Common myeloid progenitor, CD34-positive (primary cell): Measurements from ENCODE around the gene PPFIA3.
"Not testable (repeated sequence)": the region's sequence is repeated elsewhere in the genome, so short reads cannot be mapped to it uniquely, and the experiment has no call there.

Experiments used
- CTCF ChIA-PET: fragments of 350-600 bp; sonication (Branson Sonifier 250); formaldehyde crosslinking; loops from one replicate; lab custom pipeline; 2021; ENCODE audit warnings: antibody characterized with exemption; lab: Charles Lee
- POLR2A ChIA-PET: fragments of 350-600 bp; sonication (Branson Sonifier 250); formaldehyde crosslinking; loops from one replicate; lab custom pipeline; 2021; ENCODE audit warnings: antibody characterized with exemption; lab: Charles Lee
- DNase-seq, 3 donors: peaks; one replicate each; pipeline versions ENCODE4 v3.0.0 to v3.0.0-alpha.2; 2013
- H3K27ac ChIP-seq, 2 experiments: 1 replicate in 1 of 2; 2 replicates in 1 of 2; pipeline ENCODE4 v1.7.0; 2013; ENCODE audit warnings: inconsistent platforms in 2 of 2, low read length in 2 of 2, mild to moderate bottlenecking in 2 of 2, low read depth in 1 of 2, moderate library complexity in 1 of 2; ENCODE audit not compliant: severe bottlenecking in 2 of 2, insufficient read depth in 1 of 2, poor library complexity in 1 of 2
- H3K27me3 ChIP-seq, 5 experiments: replicated peaks in 2 of 5; 1 replicate in 3 of 5; 2 replicates in 2 of 5; pipeline versions ENCODE4 v1.6.1 to v1.7.0; 2013; ENCODE audit warnings: low read length in 4 of 5, mild to moderate bottlenecking in 2 of 5, moderate library complexity in 2 of 5, inconsistent platforms in 1 of 5; ENCODE audit not compliant: insufficient read depth in 5 of 5, control insufficient read depth in 4 of 5
- H3K36me3 ChIP-seq, 4 experiments: 1 replicate in 2 of 4; 2 replicates in 2 of 4; pipeline versions ENCODE4 v1.6.1 to v1.7.0; 2013; ENCODE audit warnings: low read length in 3 of 4, control low read depth in 1 of 4, mild to moderate bottlenecking in 1 of 4; ENCODE audit not compliant: control insufficient read depth in 4 of 4, insufficient read depth in 4 of 4
- H3K4me1 ChIP-seq, 4 experiments: 1 replicate in 3 of 4; 2 replicates in 1 of 4; pipeline versions ENCODE4 v1.6.1 to v1.7.1; 2013; ENCODE audit warnings: low read length in 3 of 4, mild to moderate bottlenecking in 3 of 4, control low read depth in 1 of 4, inconsistent platforms in 1 of 4, moderate library complexity in 1 of 4; ENCODE audit not compliant: control insufficient read depth in 4 of 4, insufficient read depth in 4 of 4; ENCODE audit errors: control extremely low read depth in 1 of 4
- H3K4me3 ChIP-seq, 7 experiments: 1 replicate in 4 of 7; 2 replicates in 3 of 7; pipeline versions ENCODE4 v1.5.1 to v1.7.0; 2013; ENCODE audit warnings: mild to moderate bottlenecking in 7 of 7, low read length in 6 of 7, moderate library complexity in 6 of 7, inconsistent platforms in 2 of 7, low read depth in 2 of 7, control low read depth in 1 of 7; ENCODE audit not compliant: insufficient read depth in 4 of 7, control insufficient read depth in 1 of 7; ENCODE audit errors: extremely low read depth in 1 of 7
- H3K9me3 ChIP-seq, 5 experiments: 1 replicate in 4 of 5; 2 replicates in 1 of 5; pipeline versions ENCODE4 v1.6.1 to v1.7.1; 2013; ENCODE audit warnings: low read length in 4 of 5, mild to moderate bottlenecking in 2 of 5, inconsistent platforms in 1 of 5, low read depth in 1 of 5, moderate library complexity in 1 of 5; ENCODE audit not compliant: control insufficient read depth in 4 of 5, insufficient read depth in 2 of 5; ENCODE audit errors: control extremely low read depth in 1 of 5
- WGBS: methylation state at CpG from one replicate; pipeline ENCODE4 v1.1.5; 2013; ENCODE audit not compliant: insufficient coverage; 5-methylcytosine and 5-hydroxymethylcytosine counted together

Gene PPFIA3

GRCh38 chr19:49141352-49141751 is 22.0 kb downstream of the PPFIA3 start:
- Histone ChIP-seq H3K4me3 (no peak overlapping the region), H3K36me3 (no peaks in the 10 kb centered on the region), H3K27me3 (peaks cover 0 to 2% (median 0%) of the 10 kb centered on the region in 5 experiments), H3K4me1 (peaks cover 0 to 19% (median 14%) of the 10 kb centered on the region in 4 experiments), H3K27ac (no peak overlapping the region), H3K9me3 (no peaks in the 10 kb centered on the region)
- no peak for DNase-seq
- whole genome bisulfite sequencing: 74% methylated on average over 4 of the region's 6 CpGs
- ChIA-PET CTCF (interaction anchor here (0.7 to 1.5 kb wide), 2 partner anchors 27 to 43 kb away, joined by 3 to 5 read pairs; no protein-coding TSS in a partner anchor), POLR2A (no interaction called here)

- POLR2A ChIA-PET: interaction anchor here (1.0 to 1.5 kb wide), 2 partner anchors 15 to 29 kb away, joined by 3 to 4 read pairs; partner anchors contain the start of gene LIN7B
- Histone ChIP-seq H3K36me3 (no peaks in the 10 kb centered on the region), H3K27ac (no peak overlapping the region), H3K9me3 (no peaks in the 10 kb centered on the region), H3K27me3 (peaks cover 0 to 5% (median 0%) of the 10 kb centered on the region in 5 experiments), H3K4me1 (peaks cover 0 to 19% (median 14%) of the 10 kb centered on the region in 4 experiments), H3K4me3 (peak overlapping the region; percentile 23 to 84 (median 60))
- CTCF ChIA-PET: interaction anchor here (0.7 kb wide), 1 partner anchor 15 kb away, joined by 4 read pairs; no protein-coding TSS in a partner anchor
- DNase-seq: peak; percentile 84 to 88 (median 88)
- 4% methylated on average over 21 of the region's 21 CpGs for WGBS
Observed at GRCh38 chr19:49142866-49143335, 23.6 kb downstream of the PPFIA3 start.

- Histone ChIP-seq H3K36me3 (no peaks in the 10 kb centered on the region), H3K9me3 (no peaks in the 10 kb centered on the region), H3K4me3 (peak overlapping the region in 3 of 7 experiments; percentile 16 to 59 (median 38)), H3K27me3 (peaks cover 0 to 16% (median 1%) of the 10 kb centered on the region in 5 experiments), H3K27ac (no peak overlapping the region), H3K4me1 (peaks cover 2 to 43% (median 38%) of the 10 kb centered on the region in 4 experiments)
- DNase-seq: peak; percentile 89 to 95 (median 95)
- ChIA-PET CTCF (interaction anchor here (0.7 to 5.4 kb wide), 14 partner anchors 10 to 62 kb away, joined by 3 to 35 read pairs (median 6); partner anchors contain the start of genes LIN7B and PPFIA3), POLR2A (no interaction called here)
- 16% methylated on average over 15 of the region's 30 CpGs for WGBS
Observed at GRCh38 chr19:49145573-49146407, 26.4 kb downstream of the PPFIA3 start.

- Histone ChIP-seq H3K4me1 (peaks cover 2 to 49% (median 44%) of the 10 kb centered on the region in 4 experiments), H3K4me3 (peak overlapping the region in 2 of 7 experiments; percentile 38 to 59), H3K27me3 (peaks cover 0 to 21% (median 1%) of the 10 kb centered on the region in 5 experiments)
- H3K9me3 ChIP-seq, H3K36me3 ChIP-seq, DNase-seq, H3K27ac ChIP-seq, POLR2A ChIA-PET: not testable (repeated sequence)
- WGBS: 74% methylated on average over 7 of the region's 7 CpGs
- CTCF ChIA-PET: interaction anchor here (0.7 to 5.4 kb wide), 12 partner anchors 11 to 53 kb away, joined by 3 to 35 read pairs (median 8); partner anchors contain the start of genes LIN7B and PPFIA3
Observed at GRCh38 chr19:49146408-49146770, 27.0 kb downstream of the PPFIA3 start.

- CTCF ChIA-PET: interaction anchor here (0.7 to 5.4 kb wide), 10 partner anchors 9 to 74 kb away, joined by 3 to 35 read pairs (median 6); partner anchors contain the start of gene LIN7B
- 94% methylated on average over 9 of the region's 11 CpGs for WGBS
- POLR2A ChIA-PET: interaction anchor here (1.7 kb wide), 1 partner anchor 9 kb away, joined by 4 read pairs; no protein-coding TSS in a partner anchor
Observed at GRCh38 chr19:49148044-49148682, 28.8 kb downstream of the PPFIA3 start.

GRCh38 chr19:49148784-49149651 is 29.7 kb downstream of the PPFIA3 start:
- WGBS: 5% methylated on average over 43 of the region's 49 CpGs
- DNase-seq: peak; percentile 88 to 93 (median 91)
- ChIA-PET POLR2A (interaction anchor here (0.6 to 3.0 kb wide), 3 partner anchors 10 to 978 kb away, joined by 3 to 13 read pairs (median 4); partner anchors contain the start of gene LIN7B), CTCF (interaction anchor here (0.6 to 5.4 kb wide), 12 partner anchors 10 to 75 kb away, joined by 3 to 35 read pairs (median 4); no protein-coding TSS in a partner anchor)
- Histone ChIP-seq H3K4me3 (peak overlapping the region; percentile 45 to 77 (median 73)), H3K4me1 (peaks cover 2 to 50% (median 44%) of the 10 kb centered on the region in 4 experiments), H3K27ac (peak overlapping the region in 1 of 2 experiments; percentile 61), H3K36me3 (no peaks in the 10 kb centered on the region), H3K27me3 (peaks cover 0 to 25% (median 1%) of the 10 kb centered on the region in 5 experiments), H3K9me3 (no peaks in the 10 kb centered on the region)

More at GRCh38 chr19:49148044-49148682, 28.8 kb downstream of the PPFIA3 start:
- Histone ChIP-seq H3K27ac (peak overlapping the region in 1 of 2 experiments; percentile 61), H3K9me3 (no peaks in the 10 kb centered on the region), H3K4me3 (no peak overlapping the region), H3K27me3 (peaks cover 0 to 25% (median 1%) of the 10 kb centered on the region in 5 experiments), H3K4me1 (peaks cover 2 to 50% (median 44%) of the 10 kb centered on the region in 4 experiments), H3K36me3 (no peaks in the 10 kb centered on the region)
- no peak for DNase-seq
